HG03457 (cell line): ENCODE measurements around the gene TNP2.
"Not testable (repeated sequence)": the region's sequence is repeated elsewhere in the genome, so short reads cannot be mapped to it uniquely, and the experiment has no call there.

Experiments used
- ATAC-seq: cut with Tn5 transposase; IDR thresholded peaks from one replicate; pipeline ENCODE4 v1.9.1; 2021; ENCODE audit warnings: moderate number of reproducible peaks; ENCODE audit not compliant: unreplicated experiment

Gene TNP2

DNA sequence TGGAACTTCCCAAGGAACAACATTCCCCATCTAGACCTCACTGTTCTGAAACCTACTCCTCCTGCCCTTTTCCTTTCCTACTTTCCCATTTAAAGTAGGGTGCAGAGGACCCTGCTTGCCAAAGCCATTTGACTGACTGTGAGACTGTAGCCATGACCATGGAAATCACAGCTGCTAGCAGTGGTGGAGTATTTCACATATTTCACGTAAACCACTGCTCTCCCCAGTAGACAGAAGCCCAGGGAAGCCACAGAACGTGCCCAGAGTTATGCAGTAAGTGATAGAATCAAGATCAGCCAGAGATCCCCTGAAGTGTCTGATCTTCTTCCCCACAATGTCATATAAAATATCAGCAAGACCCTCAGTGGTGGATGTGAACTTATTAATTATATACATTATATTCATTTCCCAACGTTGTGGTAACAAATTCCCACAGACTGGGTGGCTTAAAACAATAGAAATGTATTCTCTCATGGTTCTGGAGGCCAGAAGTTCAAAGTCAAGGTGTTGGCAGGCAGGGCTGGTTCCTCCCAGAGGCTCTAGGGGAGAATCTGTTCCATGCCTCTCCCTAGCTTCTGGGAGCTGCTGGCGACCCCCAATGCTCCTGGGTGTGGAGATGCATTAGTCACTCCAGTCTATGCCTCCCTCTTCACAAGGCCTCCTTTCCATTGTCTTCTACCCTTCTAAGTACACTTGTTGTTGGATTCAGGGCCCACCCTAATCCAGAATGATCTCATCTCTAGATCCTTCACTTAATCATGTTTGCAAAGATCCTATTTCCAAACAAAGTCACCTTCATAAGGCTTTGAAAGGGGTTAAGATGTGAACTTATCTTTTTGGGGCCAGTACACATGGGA lies 32.7 kb upstream of the TNP2 start:
- no peak for ATAC-seq

DNA sequence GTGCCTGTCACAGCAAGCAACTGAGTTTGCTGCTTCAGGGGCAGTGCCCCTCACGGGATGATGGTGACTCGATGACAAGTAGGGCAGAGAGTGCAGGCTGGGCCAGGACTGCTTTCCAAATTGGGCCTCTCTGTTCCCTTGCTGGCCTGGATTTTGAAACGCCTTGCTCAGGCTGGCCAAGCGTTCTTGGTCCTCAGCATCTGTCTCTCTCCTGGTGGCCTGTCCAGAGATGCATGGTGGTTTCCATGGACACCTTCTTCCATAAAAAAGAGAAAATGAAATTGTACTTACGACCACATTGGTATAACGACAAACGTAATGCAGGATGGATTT lies 31.4 kb upstream of the TNP2 start:
- ATAC-seq, result no peak

DNA sequence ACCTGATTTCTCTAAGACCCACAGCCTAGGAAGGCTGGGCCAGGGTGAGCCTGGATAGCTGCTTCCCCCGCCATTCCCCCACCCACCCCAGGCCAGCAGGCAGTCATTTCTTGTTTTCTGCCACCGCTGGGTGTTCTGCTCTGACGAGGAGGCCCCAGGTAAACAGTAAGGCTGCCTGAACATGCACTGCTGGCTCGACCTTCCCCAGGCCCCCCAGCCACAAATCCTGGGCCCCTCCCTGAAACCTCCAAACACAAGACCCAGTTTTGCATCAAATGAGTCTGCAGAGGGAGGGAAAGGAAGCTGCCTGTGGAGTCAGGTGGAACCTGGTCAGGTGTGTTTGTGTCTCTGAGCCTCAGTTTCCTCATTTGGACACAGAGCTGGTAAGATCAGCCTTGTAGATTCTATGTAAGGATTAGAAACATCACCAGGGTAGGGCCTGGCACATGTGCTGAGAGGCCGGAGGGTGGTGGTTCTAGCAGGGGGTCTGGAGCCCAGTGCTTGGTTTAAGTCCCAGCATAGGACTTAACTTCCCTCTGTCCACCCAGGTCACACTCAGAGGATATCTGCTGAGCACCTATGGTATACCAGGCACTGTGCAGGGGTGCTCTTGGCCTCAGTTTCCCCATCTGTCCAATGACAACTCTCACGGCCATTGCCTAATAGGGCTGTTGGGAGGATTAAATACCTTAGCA lies 30.9 kb upstream of the TNP2 start:
- ATAC-seq, result no peak

DNA sequence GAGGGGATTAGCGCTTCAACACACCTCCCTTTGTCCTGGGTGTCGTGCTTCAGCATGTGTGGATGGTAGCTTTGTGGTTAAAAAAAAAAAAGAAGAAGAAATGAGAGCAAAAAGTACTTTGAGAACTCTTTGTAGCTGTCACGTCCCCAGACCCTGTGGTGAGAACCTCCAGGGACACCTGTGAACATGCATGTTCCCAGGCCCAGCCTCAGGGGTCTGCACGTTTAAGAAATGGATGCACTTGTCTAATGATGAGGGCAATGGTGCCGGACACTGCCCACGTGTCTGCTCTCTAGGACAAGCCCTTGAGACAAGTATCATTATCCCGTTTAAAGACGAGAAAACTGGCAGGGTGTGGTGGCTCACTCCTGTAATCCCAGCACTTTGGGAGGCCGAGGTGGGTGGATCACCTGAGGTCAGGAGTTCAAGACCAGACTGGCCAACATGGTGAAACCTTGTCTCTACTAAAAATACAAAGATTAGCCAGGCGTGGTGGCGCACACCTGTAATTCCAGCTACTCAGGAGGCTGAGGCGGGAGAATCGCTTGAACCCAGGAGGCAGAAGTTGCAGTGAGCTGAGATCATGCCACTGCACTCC lies 29.9 kb upstream of the TNP2 start:
- not testable (repeated sequence) for ATAC-seq

DNA sequence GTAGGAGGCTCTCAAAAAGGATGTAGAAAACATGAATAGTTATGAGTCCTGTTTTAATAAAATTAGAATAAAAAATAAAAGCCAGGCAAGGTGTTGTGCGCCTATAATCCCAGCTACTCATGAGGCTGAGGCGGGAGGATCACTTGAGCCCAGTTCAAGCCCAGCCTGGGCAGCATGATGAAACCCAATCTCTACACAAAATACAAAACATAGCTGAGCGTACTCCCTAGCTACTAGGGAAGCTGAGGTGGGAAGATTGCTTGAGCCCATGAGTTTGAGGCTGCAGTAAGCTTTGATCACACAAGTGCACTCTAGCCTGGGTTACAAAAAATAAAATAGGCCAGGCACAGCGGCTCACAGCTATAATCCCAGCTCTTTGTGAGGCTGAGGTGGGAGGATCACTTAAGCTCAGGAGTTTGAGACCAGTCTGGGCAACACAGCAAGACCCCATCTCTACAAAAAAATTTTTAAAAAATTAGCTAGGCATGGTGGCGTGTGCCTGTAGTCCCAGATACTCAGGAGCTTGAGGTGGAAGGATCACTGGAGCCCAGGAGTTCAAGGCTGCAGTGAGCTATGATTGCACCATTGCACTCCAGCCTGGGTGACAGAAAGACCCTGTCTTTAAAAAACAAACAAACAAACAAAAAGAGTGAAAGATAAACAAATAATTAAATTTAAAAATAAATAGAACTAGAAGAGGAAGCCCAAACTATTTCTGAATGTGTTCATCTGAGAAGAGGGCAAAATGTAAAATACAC lies 29.2 kb upstream of the TNP2 start:
- no peak for ATAC-seq

DNA sequence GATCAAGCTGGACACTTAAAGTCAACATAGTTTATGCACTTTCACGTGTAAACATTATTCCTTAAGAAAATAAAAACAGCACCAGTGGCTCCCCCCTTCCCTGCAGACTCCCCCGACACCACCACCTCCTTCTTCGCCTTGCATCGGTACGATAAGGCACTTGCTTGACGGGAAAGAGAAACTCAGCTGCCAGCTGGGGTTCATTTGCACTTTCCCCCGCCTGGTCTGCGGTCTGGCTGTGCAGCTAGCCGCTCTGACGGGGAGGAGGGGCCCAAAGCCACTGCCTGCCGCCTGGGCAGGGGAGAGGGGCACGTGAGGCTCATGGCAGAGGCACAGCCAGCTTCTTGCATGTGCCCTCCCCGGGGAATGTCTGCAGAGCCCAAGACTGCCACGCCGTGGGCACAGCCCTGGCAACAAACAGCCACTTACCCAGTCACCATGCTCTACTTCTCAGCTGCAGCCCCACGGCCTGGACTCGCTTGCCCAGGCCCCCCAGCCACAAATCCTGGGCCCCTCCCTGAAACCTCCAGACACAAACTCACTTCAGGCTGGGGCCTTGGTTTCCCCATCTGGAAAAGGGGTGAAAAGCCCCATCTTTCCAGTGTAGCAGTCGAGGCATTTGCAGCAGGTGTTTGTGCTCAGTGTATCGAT lies 28.5 kb upstream of the TNP2 start:
- ATAC-seq, result peak; percentile 64

DNA sequence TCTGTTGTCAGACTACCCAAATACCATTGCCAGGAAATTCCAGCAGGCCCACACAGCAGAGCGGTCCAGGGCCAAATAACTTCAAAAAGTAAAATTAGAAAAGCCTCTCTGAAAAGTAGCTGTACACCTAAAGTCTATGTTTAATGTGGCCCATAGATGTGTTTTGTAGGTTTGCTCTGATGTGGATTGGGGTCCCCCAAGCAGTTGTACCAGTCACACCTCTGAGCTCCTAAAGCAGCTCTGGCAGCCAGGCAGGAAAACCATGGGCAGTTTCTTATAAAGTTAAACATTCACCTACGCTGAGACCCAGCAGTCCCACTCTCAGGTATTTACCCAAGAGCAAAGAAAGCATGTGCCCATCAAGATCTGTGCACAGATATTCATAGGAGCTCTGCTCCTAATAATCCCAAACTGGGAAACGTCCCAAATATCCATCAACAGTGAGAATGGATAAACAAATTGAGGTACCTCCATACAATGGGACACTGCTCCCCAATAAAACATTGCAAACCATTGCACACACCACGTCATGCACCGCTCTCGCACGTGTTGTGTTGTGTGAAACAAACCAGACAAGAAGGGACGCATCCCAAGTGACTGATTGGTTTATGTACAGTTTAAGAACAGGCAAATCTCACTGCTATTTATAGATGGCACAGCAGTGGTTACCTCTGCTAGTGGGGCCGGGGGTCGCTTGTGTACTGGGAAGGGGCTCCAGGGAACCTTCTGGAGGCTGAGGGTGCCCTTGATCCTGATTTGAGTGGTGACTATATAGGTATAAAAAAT lies 27.8 kb upstream of the TNP2 start:
- peak; percentile 16 for ATAC-seq

DNA sequence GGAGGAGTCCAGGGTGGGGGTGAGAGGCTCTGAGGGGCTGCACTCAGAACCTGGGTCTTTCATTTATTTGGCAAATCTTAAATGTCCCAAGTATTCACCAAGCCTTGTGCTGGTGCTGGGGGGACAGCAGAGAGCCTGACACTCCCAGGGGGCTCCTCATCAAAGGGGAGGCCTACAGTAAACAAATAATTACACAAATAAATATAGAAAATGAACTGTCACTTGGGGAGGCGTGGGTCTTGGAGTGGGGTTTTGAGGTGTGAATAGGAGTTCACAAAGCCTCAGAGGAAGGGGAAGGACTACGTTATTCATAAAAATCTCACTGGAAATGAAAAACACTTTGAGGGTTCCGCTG lies 27.2 kb upstream of the TNP2 start:
- ATAC-seq, result no peak

DNA sequence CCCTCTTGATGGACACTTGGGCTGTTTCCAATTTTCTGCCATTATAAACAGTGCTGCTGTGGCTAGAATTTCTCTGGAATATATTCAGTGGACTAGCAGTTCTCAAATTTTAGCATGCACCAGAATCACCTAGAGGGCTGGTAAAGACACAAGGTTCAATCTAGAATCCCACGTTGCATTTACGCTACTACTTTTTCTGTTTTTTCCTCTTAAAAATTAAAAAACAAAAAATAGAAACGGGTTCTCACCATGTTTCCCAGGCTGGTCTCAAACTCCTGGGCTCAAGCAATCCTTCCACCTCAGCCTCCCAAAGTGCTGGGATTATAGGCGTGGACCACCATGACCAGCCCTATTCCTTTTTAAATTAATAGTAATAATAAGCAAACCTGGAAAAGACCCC lies 26.5 kb upstream of the TNP2 start:
- no peak for ATAC-seq

DNA sequence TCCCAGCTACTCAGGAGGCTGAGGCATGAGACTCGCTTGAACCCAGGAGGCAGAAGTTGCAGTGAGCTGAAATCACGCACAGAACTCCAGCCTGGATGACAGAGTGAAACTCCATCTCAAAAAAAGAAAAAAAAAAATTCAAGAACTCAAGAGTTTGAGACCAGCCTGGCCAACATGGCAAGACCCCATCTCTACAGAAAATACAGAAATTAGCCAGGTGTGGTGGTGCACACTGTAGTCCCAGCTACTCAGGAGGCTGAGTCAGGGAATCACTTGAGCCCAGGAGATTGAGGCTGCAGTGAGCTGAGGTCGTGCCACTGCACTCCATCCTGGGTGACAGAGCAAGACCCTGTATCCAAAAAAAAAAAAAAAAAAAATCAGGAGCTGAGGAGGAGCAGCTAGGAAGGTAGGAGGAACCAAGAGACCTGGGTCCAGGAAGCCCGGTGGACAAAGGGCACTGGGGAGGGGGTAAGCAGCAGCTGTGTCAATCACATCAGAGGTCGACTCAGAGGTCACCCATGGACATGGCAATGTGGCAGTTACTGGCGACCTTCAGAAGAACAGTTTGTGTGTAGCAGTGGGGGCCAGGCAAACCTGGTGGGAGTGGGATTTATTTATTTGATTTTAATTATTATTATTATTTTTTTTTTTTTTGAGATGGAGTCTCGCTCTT lies 23.1 kb upstream of the TNP2 start:
- no peak for ATAC-seq

DNA sequence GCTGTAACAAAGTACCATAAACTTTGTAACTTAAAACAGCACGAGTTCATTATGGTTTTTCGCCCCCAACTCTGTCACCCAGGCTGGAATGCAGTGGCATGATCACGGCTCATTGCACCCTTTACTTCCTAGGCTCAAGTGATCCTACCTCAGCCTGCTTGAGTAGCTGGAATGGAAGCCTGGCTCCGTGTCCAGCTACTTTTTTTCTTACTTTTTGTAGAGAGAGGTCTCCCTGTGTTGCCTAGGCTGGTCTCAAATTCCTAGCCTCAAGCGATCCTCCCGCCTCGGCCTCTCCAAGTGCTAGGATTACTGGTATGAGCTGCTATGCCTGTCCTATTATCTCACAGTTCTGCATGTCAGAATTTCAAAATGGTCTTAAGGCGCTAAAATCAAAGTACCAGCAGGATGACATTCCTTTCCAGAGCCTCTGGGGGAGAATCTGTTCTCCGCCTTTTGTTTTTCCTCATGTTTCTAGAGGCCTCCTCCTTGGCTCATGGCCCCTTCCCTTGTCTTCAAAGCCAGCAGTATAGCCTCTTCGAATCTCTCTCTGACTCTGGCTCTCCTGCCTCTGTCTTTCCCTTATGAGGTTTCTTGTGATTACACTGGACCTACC lies 22.1 kb upstream of the TNP2 start:
- no peak for ATAC-seq

DNA sequence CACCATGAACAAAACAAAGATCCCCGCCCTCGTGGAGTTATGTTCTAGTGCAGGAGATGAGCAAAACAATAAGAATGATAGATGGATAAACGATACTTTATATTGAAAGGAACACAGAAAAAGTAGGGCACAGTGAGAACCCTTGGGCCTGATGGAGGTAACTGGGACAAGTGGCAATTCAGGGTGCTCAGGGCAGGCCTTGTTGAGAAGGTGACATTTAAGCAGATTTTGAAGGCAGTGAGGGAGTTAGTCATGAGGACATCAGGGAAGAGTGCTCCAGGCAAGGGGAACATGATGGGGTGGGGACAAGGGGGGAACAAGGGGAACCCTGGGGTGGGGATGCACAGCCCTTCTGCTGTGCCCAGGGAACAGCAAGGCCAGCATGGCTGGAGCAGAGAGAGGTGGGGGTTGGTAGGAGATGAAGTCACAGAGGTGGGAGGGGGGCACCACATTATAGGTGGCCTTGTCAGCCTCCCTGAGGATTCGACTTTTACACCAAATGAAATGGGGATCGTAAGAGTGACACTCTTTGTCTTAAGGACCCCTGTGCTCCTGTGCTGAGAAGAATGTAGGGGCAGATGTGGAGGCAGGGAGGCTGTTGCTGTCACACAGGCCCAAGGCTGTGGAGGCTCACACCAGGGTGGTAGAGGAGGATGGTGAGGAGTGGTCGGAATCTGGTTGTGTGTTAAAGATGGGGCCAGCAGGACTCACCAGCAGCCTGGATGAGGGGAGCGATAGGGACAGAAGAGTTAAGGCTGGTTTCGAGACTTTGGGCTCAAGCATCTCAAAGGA lies 21.2 kb upstream of the TNP2 start:
- ATAC-seq, result no peak

DNA sequence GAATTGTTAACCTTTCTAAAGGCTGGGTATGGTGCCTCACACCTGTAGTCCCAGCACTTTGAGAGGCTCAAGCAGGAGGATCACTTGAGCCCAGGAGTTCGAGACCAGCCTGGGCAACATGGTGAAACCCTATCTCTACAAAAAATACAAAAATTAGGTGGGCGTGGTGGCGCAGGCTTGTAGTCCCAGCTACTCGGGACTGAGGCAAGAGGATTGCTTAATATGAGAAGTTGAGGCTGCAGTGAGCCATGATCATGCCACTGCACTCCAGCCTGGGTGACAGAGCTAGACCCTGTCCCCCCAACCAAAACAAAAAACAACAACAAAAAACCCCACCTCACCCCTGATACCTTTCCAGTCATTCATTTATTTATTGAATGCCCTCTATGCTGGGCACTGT lies 20.6 kb upstream of the TNP2 start:
- not testable (repeated sequence) for ATAC-seq

DNA sequence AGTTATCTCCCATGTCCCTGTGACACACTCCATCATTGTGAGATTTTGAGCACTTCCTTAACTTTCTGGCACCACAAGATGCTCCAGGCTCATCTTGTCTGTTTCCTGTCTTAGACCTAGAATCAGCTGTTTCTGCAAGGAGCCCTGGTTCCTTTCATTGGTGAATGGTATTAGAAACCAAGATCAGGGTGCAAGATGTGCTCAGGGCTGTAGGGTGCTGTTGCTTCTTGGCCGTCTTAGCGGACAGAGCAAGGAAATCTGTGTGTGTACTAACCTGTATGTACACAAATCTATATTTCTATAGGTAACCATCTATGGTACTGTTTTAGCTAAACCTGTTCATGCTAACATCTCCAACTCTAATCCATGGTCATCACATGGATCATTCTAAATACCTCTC lies 20.1 kb upstream of the TNP2 start:
- ATAC-seq, result no peak

DNA sequence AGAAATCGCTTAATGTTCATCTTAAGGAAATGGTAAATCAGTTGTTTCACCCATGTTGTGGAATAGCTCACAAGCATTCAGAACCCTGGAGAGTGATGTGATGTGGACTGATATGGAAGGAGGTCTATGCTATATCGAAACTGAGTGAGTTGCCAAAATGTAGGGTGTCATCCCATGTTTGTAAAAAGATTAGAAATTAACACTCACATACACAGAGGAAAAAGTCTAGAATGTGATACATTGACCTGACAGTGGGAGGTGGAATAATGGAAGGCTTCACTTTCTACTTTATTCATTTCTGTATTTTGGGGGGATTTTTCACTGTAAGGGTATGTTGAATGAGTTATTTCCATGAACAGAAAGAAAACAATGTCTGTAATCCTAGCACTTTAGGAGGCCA lies 16.7 kb upstream of the TNP2 start:
- ATAC-seq, result no peak

DNA sequence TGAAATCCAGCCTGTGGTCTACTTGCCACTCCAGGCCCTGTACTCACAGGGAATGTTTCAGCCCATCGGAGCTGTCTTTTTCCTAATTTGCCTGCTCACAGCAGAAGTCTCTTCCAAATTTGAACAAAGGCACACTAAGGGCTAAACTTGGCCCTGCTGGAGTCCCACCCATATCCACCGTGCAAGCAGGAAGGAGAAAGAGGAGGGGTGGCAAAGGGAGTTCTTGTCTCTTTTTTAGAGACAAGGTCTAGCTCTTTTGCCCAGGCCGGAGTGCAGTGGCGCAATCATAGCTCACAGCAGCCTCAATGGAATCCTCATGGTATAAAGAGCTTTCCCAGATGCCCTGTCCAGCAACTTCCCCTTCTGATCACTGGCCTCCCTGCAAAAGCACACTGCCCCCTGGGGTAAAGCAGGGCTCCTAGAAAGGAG lies 14.7 kb upstream of the TNP2 start:
- no peak for ATAC-seq

DNA sequence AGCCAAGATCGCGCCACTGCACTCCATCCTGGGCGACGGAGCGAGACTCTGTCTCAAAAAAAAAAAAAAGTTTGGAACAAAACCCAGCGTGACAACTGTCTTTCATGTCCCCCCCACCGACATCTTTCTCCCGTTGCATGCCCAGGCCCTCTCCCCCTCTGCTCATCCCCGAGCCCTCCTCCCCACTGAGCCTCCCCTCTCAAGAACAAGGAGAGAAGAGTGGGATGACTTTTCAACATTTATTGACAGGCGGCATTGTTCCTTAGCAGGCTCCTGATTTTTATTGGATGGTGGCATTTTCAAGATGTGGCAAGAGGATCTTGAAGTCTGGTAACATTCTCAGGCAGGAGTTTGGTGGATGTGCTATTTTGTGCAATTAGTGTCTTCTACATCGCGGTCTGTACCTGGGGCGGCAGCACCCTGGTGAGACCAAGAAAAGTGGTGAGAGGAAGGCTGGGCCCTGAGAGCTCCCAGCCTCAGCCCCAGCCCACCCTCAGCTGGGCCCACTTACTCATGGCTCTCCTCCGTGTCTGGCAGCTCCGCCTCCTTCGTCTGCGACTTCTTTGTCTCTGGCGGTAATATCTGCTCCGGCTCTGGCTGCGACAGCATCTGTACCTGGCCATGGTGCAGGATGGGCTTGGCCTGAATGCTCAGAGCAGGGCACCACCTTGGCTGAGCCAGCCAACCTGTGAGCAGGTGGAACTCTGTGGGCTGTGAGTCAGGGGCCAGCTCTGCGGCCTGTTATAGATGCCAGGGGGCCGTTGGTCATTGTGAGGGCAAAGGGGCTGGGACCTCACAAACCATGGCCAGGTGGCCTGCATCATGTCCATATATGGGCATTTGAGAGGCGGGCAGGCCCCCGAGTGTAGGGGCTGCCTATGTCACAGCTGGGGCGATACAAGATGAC lies 11.7 kb upstream of the TNP2 start, which contains the start of gene PRM1:
PRM1 (minus strand) TSS at position 715 of the 907 bp plus-strand sequence; CDS start at position 623, 92 bp downstream.
- no peak for ATAC-seq
